GM19324 (cell line): Measurements from ENCODE around the gene ACADL.
A peak's percentile ranks its signal among the peaks of the same experiment; 100 is the strongest.

ENCODE experiments used
- ATAC-seq: cut with Tn5 transposase; IDR thresholded peaks from one replicate; pipeline ENCODE4 v1.9.1; 2021; ENCODE audit warnings: mild to moderate bottlenecking, moderate library complexity; ENCODE audit not compliant: unreplicated experiment, low FRiP score

ACADL gene

DNA sequence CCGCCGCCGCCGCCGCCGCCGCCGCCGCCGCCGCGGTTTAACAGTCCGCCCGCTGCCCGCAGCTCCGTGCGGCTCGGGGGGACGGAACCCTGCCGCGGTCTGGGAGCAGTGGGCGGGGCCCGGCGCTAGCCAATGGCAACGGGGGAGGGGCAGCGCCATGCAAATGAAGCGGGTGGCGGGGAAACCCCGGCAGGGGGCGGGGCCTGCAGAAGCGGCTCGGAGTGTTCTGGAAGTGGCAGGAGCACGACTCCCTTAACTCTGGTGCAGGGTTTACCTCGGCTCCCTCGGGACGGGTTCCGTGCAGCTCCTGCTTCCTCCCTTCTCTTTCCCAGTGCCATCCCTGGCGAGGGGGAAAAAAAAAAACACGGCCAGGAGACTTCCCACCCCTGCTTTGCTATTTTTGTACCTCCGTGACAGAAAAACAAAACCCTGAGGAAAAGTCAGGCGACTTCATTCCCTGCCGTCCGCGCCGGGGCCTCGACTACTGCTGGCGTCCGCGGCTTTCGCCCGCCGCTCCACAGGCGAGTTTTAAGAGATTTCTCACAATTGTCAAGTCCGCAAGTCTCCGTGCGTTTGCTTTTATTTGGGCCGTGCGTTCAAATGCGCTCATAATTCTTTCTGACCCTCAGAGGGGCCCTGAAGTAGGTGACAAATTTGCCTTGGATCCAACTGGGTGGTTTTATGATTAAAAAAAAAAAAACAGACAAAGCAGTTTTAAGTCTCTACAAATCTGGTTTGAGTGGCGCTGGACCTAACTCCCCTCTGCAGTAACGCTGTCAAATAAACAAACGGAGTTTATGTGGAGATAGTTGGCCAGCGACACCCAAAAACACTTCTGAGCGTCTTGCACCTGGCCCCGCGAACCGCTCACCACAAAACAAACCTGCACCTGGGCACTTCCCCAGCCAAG is 53.7 kb downstream of the ACADL start, which contains the start of gene KANSL1L:
Gene KANSL1L (minus strand): TSS at position 101 of the 910 bp plus-strand sequence. CDS start 16,827 bp downstream, outside the sequence.
- ATAC-seq, result peak; percentile 84

DNA sequence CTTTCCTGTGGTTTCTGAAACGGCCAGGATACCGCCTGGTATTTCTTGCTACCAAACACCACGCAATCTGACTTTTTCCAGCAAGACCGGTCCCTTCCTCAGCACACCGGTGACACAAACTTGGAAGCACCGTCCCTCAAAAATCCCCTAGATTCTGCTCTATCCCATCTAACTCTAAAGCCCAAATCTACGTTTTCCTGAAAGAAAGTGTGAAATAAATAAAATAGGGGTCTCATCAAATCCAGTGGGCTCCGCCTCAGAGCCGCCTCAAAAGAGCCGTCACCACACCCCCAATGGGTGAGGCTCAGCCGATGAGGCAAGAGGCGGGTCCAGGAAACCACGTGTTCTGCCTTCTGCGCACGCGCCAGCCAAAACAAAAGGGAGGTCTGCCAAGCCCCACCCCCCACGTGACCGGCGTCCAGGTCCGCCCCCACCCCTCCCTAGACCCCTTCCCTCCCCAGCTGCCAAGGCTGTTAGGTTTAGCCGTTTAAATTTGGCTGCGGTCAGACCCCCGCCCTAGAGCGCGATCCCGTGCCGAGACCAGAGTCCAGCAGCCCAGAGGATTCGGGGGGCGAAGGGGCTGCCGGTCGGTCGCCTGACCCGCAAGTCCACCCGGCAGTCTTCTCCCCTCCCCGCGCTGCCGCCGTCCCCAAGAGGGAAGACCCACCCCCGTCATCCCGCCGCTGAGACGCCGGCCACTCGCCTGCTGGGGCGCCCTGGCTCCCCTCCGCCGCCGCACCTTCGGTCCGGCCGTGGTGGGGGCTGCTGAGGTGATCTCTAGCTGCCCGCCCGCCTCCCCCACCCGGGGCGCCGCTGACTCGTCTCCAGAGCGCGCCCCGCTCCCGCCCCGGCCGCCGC is 54.6 kb downstream of the ACADL start:
- peak; percentile 72 for ATAC-seq

GRCh38 chr2:210170196-210170445 is 55.1 kb downstream of the ACADL start:
- no peak for ATAC-seq

DNA sequence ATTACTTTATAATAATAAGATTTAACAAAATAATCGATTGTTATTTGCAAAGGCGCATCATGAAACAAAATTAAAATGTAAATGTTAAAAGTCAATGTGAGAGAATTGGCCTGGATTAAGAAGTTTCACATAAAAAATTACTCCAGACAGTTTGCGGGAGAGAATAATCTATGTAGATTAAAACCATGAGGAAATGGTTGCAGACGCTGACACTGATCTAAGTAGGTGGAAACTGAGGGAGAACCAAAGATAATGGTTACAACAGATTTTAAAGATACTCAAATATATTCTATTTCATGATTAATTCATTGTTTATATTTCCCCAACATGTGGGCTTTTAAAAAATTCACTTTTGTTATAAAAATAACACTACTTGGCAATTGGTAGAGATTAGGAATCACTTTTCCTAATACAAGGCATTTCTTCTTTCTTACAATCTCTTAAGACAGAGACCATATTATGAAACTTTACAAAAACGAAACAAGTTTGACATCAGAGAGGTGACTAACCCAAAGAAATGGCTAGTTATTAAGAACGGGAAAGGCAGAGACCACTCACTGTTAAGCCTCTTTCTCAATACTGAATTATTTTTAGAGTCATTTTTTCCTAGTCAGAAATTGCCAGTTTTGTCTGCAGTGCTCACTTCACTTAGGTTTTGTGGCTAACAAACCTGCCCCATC is 55.6 kb downstream of the ACADL start:
- ATAC-seq, result no peak

DNA sequence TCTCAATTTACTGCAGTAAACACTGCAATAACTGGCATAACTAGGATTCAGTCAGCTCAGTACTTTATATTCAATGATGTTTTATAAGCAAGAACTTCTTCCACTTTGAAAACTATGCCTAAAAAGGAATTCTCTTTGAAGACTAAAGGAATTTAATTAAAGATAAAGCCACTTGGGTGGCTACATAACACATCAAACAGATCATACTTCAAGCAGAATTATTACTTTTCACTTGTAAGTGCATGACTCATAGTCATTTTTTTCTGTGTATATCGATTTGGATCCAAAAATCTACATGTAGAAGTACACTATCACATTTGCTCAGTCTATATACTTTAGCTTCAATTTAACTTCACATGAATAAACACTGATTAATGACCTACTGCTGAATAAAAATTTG is 58.0 kb downstream of the ACADL start:
- ATAC-seq, result no peak

- no peak for ATAC-seq
Measured at GRCh38 chr2:210162466-210163124, 62.7 kb downstream of the ACADL start.

- ATAC-seq, result no peak
Measured at GRCh38 chr2:210159059-210159458, 66.2 kb downstream of the ACADL start.

DNA sequence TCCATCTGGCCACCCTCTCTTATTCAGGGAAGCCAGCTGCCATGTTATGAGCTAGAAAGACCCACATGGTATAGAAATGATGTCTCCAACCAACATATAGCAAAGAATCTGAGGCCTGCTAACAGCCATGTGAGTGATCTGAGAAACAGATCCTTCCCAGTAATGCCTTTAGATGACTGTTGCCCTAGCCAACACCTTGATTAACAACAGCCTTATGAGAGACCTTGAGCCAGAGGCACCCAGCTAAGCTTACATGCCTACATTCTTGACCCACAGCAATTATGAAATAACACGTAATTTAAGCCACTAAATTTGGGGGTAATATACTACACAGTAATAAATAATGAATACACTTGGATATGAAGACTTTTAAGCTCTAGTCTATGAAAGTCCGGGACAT is 67.0 kb downstream of the ACADL start:
- no peak for ATAC-seq

DNA sequence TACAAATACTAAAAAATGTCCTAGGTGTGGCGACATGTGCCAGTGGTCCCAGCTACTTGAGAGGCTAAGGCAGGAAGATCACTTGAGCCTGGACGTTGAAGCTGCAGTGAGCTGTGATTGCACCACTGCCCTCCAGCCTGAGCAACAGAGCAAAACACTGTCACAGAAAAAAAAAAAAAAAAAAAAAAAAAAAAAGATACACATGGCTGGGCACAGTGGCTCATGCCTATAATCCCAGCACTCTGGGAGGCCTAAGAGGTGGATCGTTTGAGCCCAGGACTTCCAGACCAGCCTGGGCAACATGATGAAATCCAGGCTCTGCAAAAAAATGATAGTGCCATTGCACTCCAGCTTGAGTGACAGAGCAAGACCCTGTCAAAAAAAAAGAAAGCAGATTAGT is 67.7 kb downstream of the ACADL start:
- ATAC-seq, result no peak

- no peak for ATAC-seq
Measured at GRCh38 chr2:210147614-210148013, 77.6 kb downstream of the ACADL start.
